Endothelial cell of umbilical vein (primary cell): ENCODE measurements around the gene DOCK4. TPM values are rescaled to one million over a fixed set of nuclear protein-coding genes. Genes with fewer than 3 reads are reported as not detected.

Experiments used
- BruUV-seq: library from RNA; stranded (reverse); fragments of 400-500 nt; replicated peaks from 2 replicates; lab custom pipeline; 2021; lab: Mats Ljungman, UMichigan
- CTCF ChIA-PET: fragments of 300-600, 350-600 bp; sonication (Branson Sonifier 250); formaldehyde crosslinking; loops from one replicate; lab custom pipeline; 2021; ENCODE audit warnings: antibody characterized with exemption, inconsistent platforms; lab: Charles Lee
- POLR2A ChIA-PET: fragments of 300-600, 350-600 bp; sonication (Branson Sonifier 250); formaldehyde crosslinking; loops from one replicate; lab custom pipeline; 2021; ENCODE audit warnings: antibody characterized with exemption, inconsistent platforms; lab: Charles Lee
- DNase-seq: peaks from one replicate; pipeline ENCODE4 v3.0.0-alpha.2; 2011; ENCODE audit warnings: low read depth, low spot score
- FAIRE-seq: peaks from 2 replicates; lab custom pipeline; 2011; peaks lifted over from hg19 to GRCh38; lab: Jason Lieb, UNC
- H2AFZ ChIP-seq: 2 replicates; pipeline ENCODE4 v1.6.0; 2012; ENCODE audit warnings: low read depth, low read length, control low read depth, inconsistent platforms
- H3K27ac ChIP-seq: 2 replicates; pipeline ENCODE4 v1.5.1; 2011; ENCODE audit warnings: low read depth, mild to moderate bottlenecking, control low read depth, low read length, moderate library complexity; ENCODE audit not compliant: insufficient read depth
- H3K27me3 ChIP-seq, 2 experiments: 2 replicates each; pipeline versions ENCODE4 v1.6.0 to v1.6.1; 2011; ENCODE audit warnings: low read length in 2 of 2, mixed read lengths in 1 of 2; ENCODE audit not compliant: control insufficient read depth in 2 of 2, insufficient read depth in 2 of 2
- H3K36me3 ChIP-seq, 2 experiments: 2 replicates in 1 of 2; 3 replicates in 1 of 2; pipeline ENCODE4 v1.5.1; 2011; ENCODE audit warnings: low read length in 2 of 2, mild to moderate bottlenecking in 1 of 2, moderate library complexity in 1 of 2; ENCODE audit not compliant: control insufficient read depth in 2 of 2, insufficient read depth in 2 of 2; ENCODE audit errors: extremely low read depth in 1 of 2
- H3K4me1 ChIP-seq: 3 replicates; pipeline ENCODE4 v1.5.1; 2011; ENCODE audit warnings: mild to moderate bottlenecking, low read length; ENCODE audit not compliant: control insufficient read depth, insufficient read depth; ENCODE audit errors: extremely low read depth
- H3K4me2 ChIP-seq: 2 replicates; pipeline ENCODE4 v1.6.1; 2011; ENCODE audit warnings: low read length, control low read depth, mixed read lengths; ENCODE audit not compliant: insufficient read depth
- H3K4me3 ChIP-seq, 3 experiments: fragments of 200-600 bp in 1 of 3; sonication (generic), shearing (Covaris generic) in 1 of 3; replicated peaks in 1 of 3; 2 replicates each; pipeline ENCODE4 v1.5.1; 2011 to 2016; ENCODE audit warnings: control low read depth in 3 of 3, low read length in 3 of 3, mild to moderate bottlenecking in 2 of 3, inconsistent platforms in 1 of 3, low read depth in 1 of 3, moderate library complexity in 1 of 3; ENCODE audit not compliant: insufficient read depth in 1 of 3
- H3K79me2 ChIP-seq: 2 replicates; pipeline ENCODE4 v1.6.0; 2012; ENCODE audit warnings: low read length, inconsistent platforms; ENCODE audit not compliant: control insufficient read depth, insufficient read depth
- H3K9ac ChIP-seq: replicated peaks from 2 replicates; pipeline ENCODE3; 2011; ENCODE audit warnings: low read length, control low read depth; ENCODE audit not compliant: insufficient read depth; ENCODE audit errors: extremely low read depth
- H3K9me1 ChIP-seq: replicated peaks from 3 replicates; pipeline ENCODE4 v1.6.0; 2011; ENCODE audit warnings: mild to moderate bottlenecking, low read length; ENCODE audit not compliant: control insufficient read depth, insufficient read depth; ENCODE audit errors: extremely low read depth
- H3K9me3 ChIP-seq: replicated peaks from 2 replicates; pipeline ENCODE4 v1.5.1; 2012; ENCODE audit warnings: low read length, inconsistent platforms; ENCODE audit not compliant: control insufficient read depth, insufficient read depth
- H4K20me1 ChIP-seq: replicated peaks from 2 replicates; pipeline ENCODE3; 2011; ENCODE audit warnings: mild to moderate bottlenecking, low read length; ENCODE audit not compliant: control insufficient read depth, insufficient read depth; ENCODE audit errors: extremely low read depth
- EZH2 ChIP-seq: IDR thresholded peaks from 2 replicates; pipeline ENCODE4 v1.6.1; 2012; ENCODE audit warnings: borderline replicate concordance, low read depth, mild to moderate bottlenecking, moderate library complexity, low read length, inconsistent platforms; ENCODE audit not compliant: severe bottlenecking
- FOS ChIP-seq: IDR thresholded peaks from 2 replicates; pipeline ENCODE4 v1.6.1; 2011; ENCODE audit warnings: mild to moderate bottlenecking, low read length, moderate library complexity, borderline replicate concordance; ENCODE audit not compliant: insufficient read depth
- GATA2 ChIP-seq: IDR thresholded peaks from 2 replicates; pipeline ENCODE4 v1.7.0; 2011; ENCODE audit warnings: low read depth, mild to moderate bottlenecking, moderate library complexity, mixed read lengths, low read length; ENCODE audit not compliant: insufficient read length, insufficient read depth
- JUN ChIP-seq: IDR thresholded peaks from 2 replicates; pipeline ENCODE4 v1.6.1; 2011; ENCODE audit warnings: borderline replicate concordance, low read depth; ENCODE audit not compliant: insufficient read length, insufficient read depth
- MAX ChIP-seq: IDR thresholded peaks from 2 replicates; pipeline ENCODE4 v1.6.1; 2011; ENCODE audit not compliant: insufficient read depth, insufficient read length
- MYC ChIP-seq: IDR thresholded peaks from one replicate; pipeline ENCODE4 v1.6.1; 2011; ENCODE audit warnings: mild to moderate bottlenecking, low read depth, low read length
- POLR2A ChIP-seq: IDR thresholded peaks from 2 replicates; pipeline ENCODE4 v1.6.1; 2012; ENCODE audit warnings: low read depth, mild to moderate bottlenecking, control low read depth, low read length
- POLR2AphosphoS5 ChIP-seq: IDR thresholded peaks from 2 replicates; pipeline ENCODE4 v1.6.1; 2012; ENCODE audit warnings: low read depth, mild to moderate bottlenecking, control low read depth, low read length, moderate library complexity; ENCODE audit not compliant: insufficient read depth
- dilution Hi-C: fragments of 300-500 bp; cut with MboI; formaldehyde crosslinking; loops from one replicate; pipeline ENCODE4 v1.15.0; 2019; ENCODE audit warnings: low sequenced_read_pairs; ENCODE audit not compliant: extremely low pct_ligation_motif_present
- intact Hi-C: fragments of 100-400 bp; cut with micrococcal nuclease; formaldehyde crosslinking; loops from one replicate; pipeline ENCODE4 v1.10.0; 2022
- polyA plus RNA-seq, 4 experiments: library from polyadenylated mRNA; depleted of rRNA in 3 of 4; stranded (reverse) in 3 of 4; unstranded in 1 of 4; fragments of >200 nt; gene quantifications; 2 replicates each; pipeline versions ENCODE4 v1.2.1 to v1.2.3, GENCODE V29; 2011 to 2012; ENCODE audit warnings: missing spikeins in 1 of 4
- total RNA-seq: library from RNA; stranded (reverse); gene quantifications from 2 replicates; pipeline ENCODE4 v1.2.3, GENCODE V29; 2021
- TF ChIP-seq, protein P1 (sequence below), 2 donors: IDR thresholded peaks; 1 replicate in 1 of 2; 2 replicates in 1 of 2; pipeline ENCODE4 v1.5.1; 2011; ENCODE audit warnings: low read length in 2 of 2, mild to moderate bottlenecking in 2 of 2, moderate library complexity in 2 of 2, control low read depth in 1 of 2, inconsistent platforms in 1 of 2, low read depth in 1 of 2; ENCODE audit not compliant: insufficient read depth in 1 of 2; ENCODE audit errors: extremely low read depth in 1 of 2

DOCK4 gene
- total and polyA plus RNA-seq, 2 donors (not counting 3 experiments of a cell fraction or from before 2014, with no cell fraction given) = 47.4 to 164 TPM

DNA sequence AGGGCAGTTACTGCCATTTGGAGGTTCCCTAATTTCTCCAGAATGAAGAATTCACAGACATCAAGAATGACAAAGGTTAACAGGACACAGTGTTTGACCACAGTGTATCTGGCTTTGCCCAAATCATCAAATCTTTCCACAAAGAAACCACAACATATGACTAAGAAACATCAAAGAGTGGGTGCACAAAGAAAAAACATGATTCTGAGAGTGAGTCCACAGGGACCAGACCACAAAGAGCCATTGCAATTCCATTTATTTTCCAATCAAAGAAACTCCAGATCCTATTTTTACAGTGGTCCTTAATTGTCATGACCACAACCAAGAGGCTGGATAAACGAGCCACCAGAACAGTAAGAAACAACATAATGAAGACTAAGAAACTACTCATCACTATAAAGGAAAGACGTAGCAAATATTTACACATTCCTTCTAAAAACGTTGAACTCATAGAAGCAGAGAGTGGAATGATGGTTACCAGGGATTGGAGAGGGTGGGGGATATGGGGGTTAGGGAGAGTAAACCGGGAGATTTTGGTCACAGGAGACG, 286.5 kb downstream of the DOCK4 start:
- Histone ChIP-seq H3K27me3 (no peaks in the 10 kb centered on the region), H3K27ac (no peak overlapping the region), H3K9me1 (no peaks in the 10 kb centered on the region), H3K4me2 (no peak overlapping the region), H3K4me1 (no peaks in the 10 kb centered on the region), H3K79me2 (no peaks in the 10 kb centered on the region), H3K36me3 (peaks cover 5 to 10% of the 10 kb centered on the region in 2 experiments), H2AFZ (no peak overlapping the region), H3K4me3 (no peak overlapping the region), H3K9ac (no peak overlapping the region), H4K20me1 (no peaks in the 10 kb centered on the region), H3K9me3 (no peaks in the 10 kb centered on the region)
- BruUV-seq = no TSS peak
- intact Hi-C loops (loop anchor here (10.0 kb wide), 1 partner anchor 495 kb away; no protein-coding TSS in a partner anchor), dilution Hi-C loops (no loop called here)
- ChIA-PET CTCF (no interaction called here), POLR2A (no interaction called here)
- FAIRE-seq (no peak), DNase-seq (no peak)
- TF ChIP-seq, protein P1, sequence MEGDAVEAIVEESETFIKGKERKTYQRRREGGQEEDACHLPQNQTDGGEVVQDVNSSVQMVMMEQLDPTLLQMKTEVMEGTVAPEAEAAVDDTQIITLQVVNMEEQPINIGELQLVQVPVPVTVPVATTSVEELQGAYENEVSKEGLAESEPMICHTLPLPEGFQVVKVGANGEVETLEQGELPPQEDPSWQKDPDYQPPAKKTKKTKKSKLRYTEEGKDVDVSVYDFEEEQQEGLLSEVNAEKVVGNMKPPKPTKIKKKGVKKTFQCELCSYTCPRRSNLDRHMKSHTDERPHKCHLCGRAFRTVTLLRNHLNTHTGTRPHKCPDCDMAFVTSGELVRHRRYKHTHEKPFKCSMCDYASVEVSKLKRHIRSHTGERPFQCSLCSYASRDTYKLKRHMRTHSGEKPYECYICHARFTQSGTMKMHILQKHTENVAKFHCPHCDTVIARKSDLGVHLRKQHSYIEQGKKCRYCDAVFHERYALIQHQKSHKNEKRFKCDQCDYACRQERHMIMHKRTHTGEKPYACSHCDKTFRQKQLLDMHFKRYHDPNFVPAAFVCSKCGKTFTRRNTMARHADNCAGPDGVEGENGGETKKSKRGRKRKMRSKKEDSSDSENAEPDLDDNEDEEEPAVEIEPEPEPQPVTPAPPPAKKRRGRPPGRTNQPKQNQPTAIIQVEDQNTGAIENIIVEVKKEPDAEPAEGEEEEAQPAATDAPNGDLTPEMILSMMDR (IDR thresholded peaks at IDR 0.05; ENCODE audit: extremely low read depth in 1 of 2, insufficient read depth in 1 of 2, low read depth in 1 of 2, low read length in 2 of 2) = no peak
- TF ChIP-seq EZH2 (no peak), MYC (no peak), FOS (no peak), GATA2 (no peak), POLR2A (no peak), POLR2AphosphoS5 (no peak), MAX (no peak), JUN (no peak)
